Colonic mucosa (tissue), 4 donors: ENCODE measurements around the gene KCND3. TPM values are rescaled to one million over a fixed set of nuclear protein-coding genes. Genes with fewer than 3 reads are reported as not detected.

ENCODE experiments used
- DNase-seq: peaks from one replicate; pipeline ENCODE4 v3.0.0-alpha.2; 2020
- H3K27ac ChIP-seq: fragments of 200-600 bp; one replicate; pipeline ENCODE4 v1.8.0; 2021
- H3K27me3 ChIP-seq: fragments of 200-600 bp; one replicate; pipeline ENCODE4 v1.8.0; 2021
- H3K36me3 ChIP-seq: fragments of 200-600 bp; one replicate; pipeline ENCODE4 v1.8.0; 2021
- H3K4me1 ChIP-seq: fragments of 200-600 bp; one replicate; pipeline ENCODE4 v1.8.0; 2021; ENCODE audit warnings: mild to moderate bottlenecking
- H3K4me3 ChIP-seq: fragments of 200-600 bp; one replicate; pipeline ENCODE4 v1.8.0; 2021
- H3K9ac ChIP-seq, 2 donors: one replicate each; pipeline ENCODE4 v1.7.0; 2013; ENCODE audit warnings: control low read depth in 2 of 2, low read depth in 2 of 2, low read length in 2 of 2
- H3K9me3 ChIP-seq: fragments of 200-600 bp; one replicate; pipeline ENCODE4 v1.8.0; 2021
- intact Hi-C: fragments of 100-400 bp; cut with DNase I; formaldehyde crosslinking; loops from one replicate; pipeline ENCODE4 v1.14.1; 2022
- total RNA-seq, 2 donors: library from RNA; stranded (reverse); fragmentation: NEBNext Ultra II Directional in 1 of 2; extraction: Animal tissue kit (Norgen Biotek cat#: 25700) in 1 of 2; gene quantifications; one replicate each; pipeline ENCODE4 v1.2.1, GENCODE V29; 2021
- TF ChIP-seq, protein P1 (sequence below): fragments of 200-600 bp; IDR thresholded peaks from one replicate; pipeline ENCODE4 v1.8.0; 2022; ENCODE audit warnings: antibody characterized with exemption, mild to moderate bottlenecking
- donor health status: healthy.
- donor health status: DM: no; HTN: no; CAD: no.
- donor health status: DM: no; HTN: no; CAD: no.

KCND3 gene
- total RNA-seq, 2 donors from 2014 or later = 0.94 to 3.5 TPM

GRCh38 chr1:111734856-111735255 lies 254.6 kb downstream of the KCND3 start:
- H3K4me3 ChIP-seq = no peak overlapping the region
- intact Hi-C loops = no loop called here
- TF ChIP-seq, protein P1, sequence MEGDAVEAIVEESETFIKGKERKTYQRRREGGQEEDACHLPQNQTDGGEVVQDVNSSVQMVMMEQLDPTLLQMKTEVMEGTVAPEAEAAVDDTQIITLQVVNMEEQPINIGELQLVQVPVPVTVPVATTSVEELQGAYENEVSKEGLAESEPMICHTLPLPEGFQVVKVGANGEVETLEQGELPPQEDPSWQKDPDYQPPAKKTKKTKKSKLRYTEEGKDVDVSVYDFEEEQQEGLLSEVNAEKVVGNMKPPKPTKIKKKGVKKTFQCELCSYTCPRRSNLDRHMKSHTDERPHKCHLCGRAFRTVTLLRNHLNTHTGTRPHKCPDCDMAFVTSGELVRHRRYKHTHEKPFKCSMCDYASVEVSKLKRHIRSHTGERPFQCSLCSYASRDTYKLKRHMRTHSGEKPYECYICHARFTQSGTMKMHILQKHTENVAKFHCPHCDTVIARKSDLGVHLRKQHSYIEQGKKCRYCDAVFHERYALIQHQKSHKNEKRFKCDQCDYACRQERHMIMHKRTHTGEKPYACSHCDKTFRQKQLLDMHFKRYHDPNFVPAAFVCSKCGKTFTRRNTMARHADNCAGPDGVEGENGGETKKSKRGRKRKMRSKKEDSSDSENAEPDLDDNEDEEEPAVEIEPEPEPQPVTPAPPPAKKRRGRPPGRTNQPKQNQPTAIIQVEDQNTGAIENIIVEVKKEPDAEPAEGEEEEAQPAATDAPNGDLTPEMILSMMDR = no peak
- no peaks in the 10 kb centered on the region for H3K9me3 ChIP-seq
- DNase-seq = no peak
- H3K27ac ChIP-seq = peak overlapping the region; percentile 29
- H3K27me3 ChIP-seq = no peaks in the 10 kb centered on the region
- peaks cover 5% of the 10 kb centered on the region for H3K4me1 ChIP-seq
- H3K9ac ChIP-seq = no peak overlapping the region
- H3K36me3 ChIP-seq = no peaks in the 10 kb centered on the region

DNA sequence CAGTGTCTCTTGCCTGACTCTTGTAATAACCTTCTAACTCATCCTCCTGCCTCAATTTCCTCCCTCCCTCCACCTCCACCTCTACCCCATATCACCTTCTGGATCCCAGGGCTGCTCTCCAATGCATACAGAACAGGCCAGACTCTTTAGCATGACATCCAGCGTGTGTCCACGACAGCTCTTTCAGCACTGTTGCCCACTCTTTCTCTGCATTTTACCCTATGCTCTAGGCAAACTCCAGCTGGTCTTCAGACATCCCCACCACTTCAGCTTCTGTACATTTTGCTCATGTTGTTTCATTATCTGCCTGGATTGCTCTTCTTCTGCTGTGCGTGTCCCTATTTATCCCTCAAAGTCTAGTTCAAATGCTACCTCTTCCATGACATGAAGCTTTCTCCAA lies 255.0 kb downstream of the KCND3 start:
- H3K9me3 ChIP-seq = no peaks in the 10 kb centered on the region
- H3K4me1 ChIP-seq = peaks cover 5% of the 10 kb centered on the region
- no peak overlapping the region for H3K4me3 ChIP-seq
- no peak for DNase-seq
- no peak overlapping the region for H3K9ac ChIP-seq
- peak overlapping the region; percentile 29 for H3K27ac ChIP-seq
- H3K27me3 ChIP-seq = no peaks in the 10 kb centered on the region
- intact Hi-C loops = no loop called here
- TF ChIP-seq, protein P1 = no peak
- no peaks in the 10 kb centered on the region for H3K36me3 ChIP-seq

GRCh38 chr1:111733992-111734341 lies 255.5 kb downstream of the KCND3 start:
- Histone ChIP-seq H3K27me3 (no peaks in the 10 kb centered on the region), H3K9me3 (no peaks in the 10 kb centered on the region), H3K27ac (peak overlapping the region; percentile 29), H3K9ac (no peak overlapping the region), H3K4me1 (peaks cover 5% of the 10 kb centered on the region), H3K36me3 (no peaks in the 10 kb centered on the region), H3K4me3 (no peak overlapping the region)
- TF ChIP-seq, protein P1 = no peak
- intact Hi-C loops = no loop called here
- DNase-seq = no peak

GRCh38 chr1:111733183-111733991 lies 256.1 kb downstream of the KCND3 start:
- H3K27ac ChIP-seq = peak overlapping the region; percentile 29

GRCh38 chr1:111732718-111733117 lies 256.8 kb downstream of the KCND3 start:
- no peak overlapping the region for H3K27ac ChIP-seq
- DNase-seq = no peak
- H3K4me3 ChIP-seq = no peak overlapping the region
- H3K9me3 ChIP-seq = no peaks in the 10 kb centered on the region
- TF ChIP-seq, protein P1 = no peak
- H3K9ac ChIP-seq = no peak overlapping the region
- intact Hi-C loops = no loop called here
- no peaks in the 10 kb centered on the region for H3K36me3 ChIP-seq
- no peaks in the 10 kb centered on the region for H3K27me3 ChIP-seq
- H3K4me1 ChIP-seq = peaks cover 1% of the 10 kb centered on the region

More at GRCh38 chr1:111733183-111733991, 256.1 kb downstream of the KCND3 start:
- Histone ChIP-seq H3K9ac (no peak overlapping the region), H3K27me3 (no peaks in the 10 kb centered on the region), H3K4me1 (peaks cover 5% of the 10 kb centered on the region), H3K4me3 (no peak overlapping the region), H3K9me3 (no peaks in the 10 kb centered on the region), H3K36me3 (no peaks in the 10 kb centered on the region)
- DNase-seq = peak; percentile 41
- TF ChIP-seq, protein P1 = no peak
- intact Hi-C loops = no loop called here
